ENCODE data around the gene UIMC1. TPM values are rescaled to one million over a fixed set of nuclear protein-coding genes. Genes with fewer than 3 reads are reported as not detected.

The UIMC1 gene
- polyA plus RNA-seq, 1 donor (not counting 4 experiments of a cell fraction or from before 2014, with no cell fraction given): 29.0 TPM

DNA sequence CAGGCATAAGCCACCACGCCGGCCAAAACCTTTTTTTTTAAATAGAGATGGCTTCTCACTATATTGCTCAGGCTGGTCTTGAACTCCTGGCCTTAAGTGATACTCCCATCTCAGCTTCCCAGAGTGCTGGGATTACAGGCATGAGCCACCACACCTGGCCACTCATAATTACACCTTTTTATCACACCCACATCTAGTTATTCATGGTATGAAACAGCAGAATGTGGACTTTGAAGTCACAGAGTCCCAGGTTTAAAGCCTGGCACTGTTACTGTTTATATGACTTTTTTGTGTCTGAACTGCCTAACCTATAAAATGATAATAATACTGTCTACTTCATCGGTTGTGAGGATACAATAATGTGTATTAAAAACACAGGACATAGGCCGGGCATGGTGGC lies 39.1 kb upstream of the UIMC1 start:
- no peak for FAIRE-seq

DNA sequence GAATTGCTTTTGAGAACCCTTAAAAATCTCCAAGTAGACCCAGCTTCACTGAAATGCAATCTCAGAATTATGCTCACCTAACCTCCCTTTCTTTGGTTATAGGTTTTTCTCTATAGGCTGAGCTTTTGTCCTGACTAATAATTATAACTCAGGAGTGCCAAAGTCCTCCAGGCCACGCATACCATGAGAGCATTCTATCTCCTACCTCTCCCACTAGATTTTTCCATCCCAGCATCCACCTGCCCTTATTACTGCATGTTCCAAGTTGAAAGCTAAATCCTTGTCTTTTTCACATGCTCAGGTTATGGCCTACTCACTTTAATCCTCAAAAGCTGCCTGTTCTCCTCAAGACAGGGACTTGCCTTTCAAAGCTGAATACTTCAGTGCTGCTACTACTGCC lies 38.1 kb upstream of the UIMC1 start:
- Histone ChIP-seq H3K27ac (ENCODE audit: control insufficient read depth, insufficient read depth, low read length) (no peak overlapping the region), H3K9me3 (ENCODE audit: control insufficient read depth, low read depth, low read length) (no peaks in the 10 kb centered on the region), H3K4me3 (ENCODE audit: control insufficient read depth in 2 of 3, extremely low read depth in 1 of 3, insufficient read depth in 2 of 3, low read depth in 1 of 3, low read length in 3 of 3) (no peak overlapping the region), H3K9me1 (ENCODE audit: control insufficient read depth, extremely low read depth, insufficient read depth, low read length) (no peaks in the 10 kb centered on the region), H2AFZ (ENCODE audit: control insufficient read depth, low read length) (no peak overlapping the region), H3K36me3 (ENCODE audit: control insufficient read depth in 2 of 2, extremely low read depth in 1 of 2, insufficient read depth in 2 of 2, low read length in 2 of 2) (peaks cover 7 to 10% of the 10 kb centered on the region in 2 experiments), H3K27me3 (ENCODE audit: control insufficient read depth, extremely low read depth, insufficient read depth, low read length) (no peaks in the 10 kb centered on the region), H3K4me1 (ENCODE audit: control insufficient read depth, extremely low read depth, insufficient read depth, low read length) (no peaks in the 10 kb centered on the region), H3K79me2 (ENCODE audit: control insufficient read depth, insufficient read depth, low read length) (no peaks in the 10 kb centered on the region), H3K4me2 (ENCODE audit: control insufficient read depth, extremely low read depth, insufficient read depth, low read depth, low read length) (no peak overlapping the region), H4K20me1 (ENCODE audit: control insufficient read depth, extremely low read depth, insufficient read depth, low read length) (no peaks in the 10 kb centered on the region), H3K9ac (ENCODE audit: control insufficient read depth, extremely low read depth, insufficient read depth, low read length) (no peak overlapping the region)
- FAIRE-seq (no peak), DNase-seq (ENCODE audit: low read depth, low spot score) (no peak)
- dilution Hi-C loops (cut with MboI; ENCODE audit: extremely low pct_ligation_motif_present, low sequenced_read_pairs): no loop called here
- TF ChIP-seq EZH2 (IDR thresholded peaks at IDR 0.05; ENCODE audit: low read length): no peak
- TF ChIP-seq, protein P1, sequence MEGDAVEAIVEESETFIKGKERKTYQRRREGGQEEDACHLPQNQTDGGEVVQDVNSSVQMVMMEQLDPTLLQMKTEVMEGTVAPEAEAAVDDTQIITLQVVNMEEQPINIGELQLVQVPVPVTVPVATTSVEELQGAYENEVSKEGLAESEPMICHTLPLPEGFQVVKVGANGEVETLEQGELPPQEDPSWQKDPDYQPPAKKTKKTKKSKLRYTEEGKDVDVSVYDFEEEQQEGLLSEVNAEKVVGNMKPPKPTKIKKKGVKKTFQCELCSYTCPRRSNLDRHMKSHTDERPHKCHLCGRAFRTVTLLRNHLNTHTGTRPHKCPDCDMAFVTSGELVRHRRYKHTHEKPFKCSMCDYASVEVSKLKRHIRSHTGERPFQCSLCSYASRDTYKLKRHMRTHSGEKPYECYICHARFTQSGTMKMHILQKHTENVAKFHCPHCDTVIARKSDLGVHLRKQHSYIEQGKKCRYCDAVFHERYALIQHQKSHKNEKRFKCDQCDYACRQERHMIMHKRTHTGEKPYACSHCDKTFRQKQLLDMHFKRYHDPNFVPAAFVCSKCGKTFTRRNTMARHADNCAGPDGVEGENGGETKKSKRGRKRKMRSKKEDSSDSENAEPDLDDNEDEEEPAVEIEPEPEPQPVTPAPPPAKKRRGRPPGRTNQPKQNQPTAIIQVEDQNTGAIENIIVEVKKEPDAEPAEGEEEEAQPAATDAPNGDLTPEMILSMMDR (optimal IDR thresholded peaks at IDR 0.05 in 1 of 3, IDR thresholded peaks at IDR 0.05 in 1 of 3, conservative IDR thresholded peaks at IDR 0.05 in 1 of 3; ENCODE audit: extremely low read depth in 1 of 3, insufficient read depth in 2 of 3, low read length in 3 of 3): no peak

More for the DNA sequence above, 39.1 kb upstream of the UIMC1 start:
- H3K9me1 ChIP-seq (ENCODE audit: control insufficient read depth, extremely low read depth, insufficient read depth, low read length): no peaks in the 10 kb centered on the region
- TF ChIP-seq, protein P1 (optimal IDR thresholded peaks at IDR 0.05 in 1 of 3, IDR thresholded peaks at IDR 0.05 in 1 of 3, conservative IDR thresholded peaks at IDR 0.05 in 1 of 3; ENCODE audit: extremely low read depth in 1 of 3, insufficient read depth in 2 of 3, low read length in 3 of 3): no peak
- TF ChIP-seq EZH2 (IDR thresholded peaks at IDR 0.05; ENCODE audit: low read length): no peak
- H3K9ac ChIP-seq (ENCODE audit: control insufficient read depth, extremely low read depth, insufficient read depth, low read length): no peak overlapping the region
- no peaks in the 10 kb centered on the region for H3K4me1 ChIP-seq (ENCODE audit: control insufficient read depth, extremely low read depth, insufficient read depth, low read length)
- no peak overlapping the region for H3K4me3 ChIP-seq (ENCODE audit: control insufficient read depth in 2 of 3, extremely low read depth in 1 of 3, insufficient read depth in 2 of 3, low read depth in 1 of 3, low read length in 3 of 3)
- H3K9me3 ChIP-seq (ENCODE audit: control insufficient read depth, low read depth, low read length): no peaks in the 10 kb centered on the region
- dilution Hi-C loops (cut with MboI; ENCODE audit: extremely low pct_ligation_motif_present, low sequenced_read_pairs): no loop called here
- DNase-seq (ENCODE audit: low read depth, low spot score): no peak
- no peaks in the 10 kb centered on the region for H3K79me2 ChIP-seq (ENCODE audit: control insufficient read depth, insufficient read depth, low read length)
- H3K27ac ChIP-seq (ENCODE audit: control insufficient read depth, insufficient read depth, low read length): no peak overlapping the region
- no peaks in the 10 kb centered on the region for H4K20me1 ChIP-seq (ENCODE audit: control insufficient read depth, extremely low read depth, insufficient read depth, low read length)
- H3K27me3 ChIP-seq (ENCODE audit: control insufficient read depth, extremely low read depth, insufficient read depth, low read length): no peaks in the 10 kb centered on the region
- peaks cover 8 to 10% of the 10 kb centered on the region in 2 experiments for H3K36me3 ChIP-seq (ENCODE audit: control insufficient read depth in 2 of 2, extremely low read depth in 1 of 2, insufficient read depth in 2 of 2, low read length in 2 of 2)
- no peak overlapping the region for H3K4me2 ChIP-seq (ENCODE audit: control insufficient read depth, extremely low read depth, insufficient read depth, low read depth, low read length)
- H2AFZ ChIP-seq (ENCODE audit: control insufficient read depth, low read length): no peak overlapping the region
